Stimulated activated CD8-positive, alpha-beta memory T cell treated with anti-CD3 and anti-CD28 coated beads, Interleukin-15, amount 100 ng/mL, for 4 hours (primary cell): ENCODE measurements around the gene NCAN.
"Not testable (repeated sequence)": the region's sequence is repeated elsewhere in the genome, so short reads cannot be mapped to it uniquely, and the experiment has no call there.

ENCODE experiments used
- DNase-seq, 2 donors: peaks; one replicate each; pipeline ENCODE4 v3.0.0-alpha.2; 2020; ENCODE audit warnings: low read depth in 2 of 2

The NCAN gene

DNA sequence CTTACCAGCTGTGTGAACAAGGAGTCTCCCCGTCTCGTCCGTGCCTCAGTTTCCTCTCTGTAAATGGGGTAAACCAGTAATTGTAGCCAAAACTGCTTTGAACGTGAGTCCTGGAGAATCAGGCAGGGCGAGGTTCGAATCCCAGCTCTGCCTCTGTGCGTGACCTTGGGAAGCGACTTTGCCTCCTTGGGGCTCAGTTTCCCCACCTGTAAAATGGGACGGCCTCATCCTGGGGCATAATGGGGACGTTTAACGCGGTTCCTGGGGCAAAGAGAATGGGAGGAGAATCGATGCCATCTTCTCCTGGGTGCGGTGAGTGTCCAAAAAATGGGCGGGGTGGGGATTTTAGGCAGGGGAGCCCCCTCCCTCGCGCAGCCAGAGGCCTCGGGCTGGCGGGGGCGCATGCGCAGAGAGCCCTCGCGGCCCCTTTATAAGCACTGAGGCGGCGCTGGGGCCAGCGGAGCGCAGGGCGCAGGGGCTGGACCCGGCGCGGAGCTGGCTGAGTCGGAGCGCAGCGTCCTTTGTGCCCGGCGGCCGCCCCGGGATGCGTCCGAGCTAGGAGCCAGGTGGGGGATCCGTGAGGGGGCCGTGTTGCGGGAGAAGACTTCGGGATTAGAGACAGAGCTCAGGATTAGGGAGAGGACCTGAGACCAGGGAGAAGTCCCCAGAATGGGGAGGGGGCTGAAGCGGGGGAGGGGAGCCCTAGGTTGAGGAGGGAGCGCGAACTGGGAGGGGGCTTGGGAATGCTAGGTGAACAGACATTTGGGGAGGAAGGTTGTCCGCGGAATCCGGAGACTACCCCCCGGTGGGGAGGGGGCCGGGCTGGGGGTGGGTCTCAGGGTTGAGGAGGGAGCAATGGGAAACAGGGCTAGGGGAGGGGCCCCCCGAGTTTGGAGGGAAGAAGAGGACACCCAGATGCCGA lies at the start of gene NCAN:
Gene NCAN, plus strand, starts transcription at position 460 of the 922 bp plus-strand sequence. CDS start 4,996 bp downstream, outside the sequence.
- DNase-seq = no peak

DNA sequence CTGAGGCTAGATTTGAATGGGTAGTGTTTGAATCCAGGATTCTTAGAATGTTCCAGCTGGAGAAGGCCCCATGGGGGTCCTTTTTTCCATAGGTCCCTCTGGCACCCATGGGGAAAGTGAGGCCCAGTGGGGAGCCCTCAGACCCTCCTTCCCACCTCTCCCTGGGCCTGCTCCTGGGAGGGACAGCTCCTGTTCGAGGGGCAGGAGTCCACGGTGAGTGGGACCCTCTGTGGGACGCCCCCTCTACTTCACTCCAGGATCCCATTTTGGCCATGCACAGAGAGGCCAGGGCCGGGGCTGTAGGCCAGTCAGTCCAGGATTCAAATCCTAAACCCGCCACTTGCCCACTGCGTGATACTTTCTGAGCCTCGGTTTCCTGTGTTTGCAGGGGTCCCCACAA lies 49.3 kb upstream of the NCAN start:
- no peak for DNase-seq

DNA sequence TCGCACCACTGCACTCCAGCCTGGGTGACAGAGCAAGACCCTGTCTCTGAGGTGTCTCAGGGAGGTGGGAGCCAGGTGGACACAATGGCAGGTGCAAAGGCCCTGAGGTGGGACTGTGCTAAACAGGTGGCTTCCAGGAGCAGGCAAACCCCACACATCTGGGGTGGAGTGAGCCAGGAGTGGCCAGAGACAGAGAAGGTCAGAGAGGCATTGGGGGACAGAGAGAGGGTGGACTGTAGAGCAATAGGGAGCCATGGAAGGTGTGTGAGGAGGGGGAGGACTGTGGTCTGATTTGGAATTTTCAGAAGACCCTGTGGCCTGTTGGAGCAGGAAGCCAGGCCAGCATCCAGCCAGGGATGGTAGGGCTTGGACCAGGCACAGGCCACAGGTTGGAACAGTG lies 46.4 kb upstream of the NCAN start:
- no peak for DNase-seq

DNA sequence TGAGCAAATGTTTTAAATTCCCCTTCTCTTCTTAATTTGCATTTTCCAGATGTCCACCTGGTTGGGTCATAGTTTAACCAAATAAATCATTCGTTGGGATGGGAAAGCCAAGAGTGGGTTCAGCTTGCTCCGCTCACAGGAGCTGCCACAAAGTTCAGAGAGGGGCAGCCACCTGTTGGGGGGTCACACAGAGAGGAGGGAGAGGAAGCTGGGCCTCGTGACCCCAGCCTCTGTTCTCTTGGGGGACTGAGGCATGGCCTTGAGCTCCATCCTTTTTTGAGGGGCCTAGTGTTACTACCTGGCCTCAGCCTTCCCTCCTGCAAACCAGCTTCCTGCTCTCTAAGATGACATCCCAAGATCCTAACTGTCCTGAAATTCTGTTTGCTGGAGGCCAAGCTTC lies 44.1 kb upstream of the NCAN start:
- no peak for DNase-seq

DNA sequence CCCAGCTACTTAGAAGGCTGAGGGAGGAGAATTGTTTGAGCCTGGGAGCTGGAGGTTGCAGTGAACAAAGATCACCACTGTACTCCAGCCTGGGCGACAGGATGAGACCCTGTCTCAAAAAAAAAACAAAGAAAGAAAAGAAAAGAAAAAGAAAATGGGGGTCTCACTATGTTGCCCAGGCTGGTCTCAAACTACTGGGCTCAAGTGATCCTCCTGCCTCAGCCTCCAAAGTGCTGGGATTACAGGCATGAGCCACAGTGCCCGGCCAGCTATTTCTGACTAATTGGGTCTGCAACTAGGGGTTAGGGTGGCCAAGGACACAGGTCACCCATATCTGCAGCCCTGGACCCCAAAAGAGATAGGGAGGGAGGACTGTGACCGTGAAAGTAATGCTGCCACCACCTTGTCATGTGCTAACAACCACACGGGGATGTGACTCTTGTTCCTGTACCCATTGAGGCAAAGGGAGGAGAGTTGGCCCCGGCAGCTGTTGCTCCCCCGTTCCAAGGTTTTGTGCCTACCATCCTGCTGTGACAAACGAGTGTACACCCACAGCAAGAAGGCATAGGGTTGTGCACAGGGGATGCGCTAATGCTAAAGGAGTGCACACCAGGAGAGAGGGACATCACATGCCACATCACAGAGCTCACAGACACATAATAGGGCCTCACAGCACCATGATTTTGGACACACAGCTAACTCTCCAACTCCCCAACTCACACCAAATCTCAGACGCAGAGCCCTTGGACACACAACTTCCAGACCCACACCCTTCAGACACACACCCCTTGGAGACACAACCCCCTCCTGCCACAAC lies 42.3 kb upstream of the NCAN start:
- no peak for DNase-seq

DNA sequence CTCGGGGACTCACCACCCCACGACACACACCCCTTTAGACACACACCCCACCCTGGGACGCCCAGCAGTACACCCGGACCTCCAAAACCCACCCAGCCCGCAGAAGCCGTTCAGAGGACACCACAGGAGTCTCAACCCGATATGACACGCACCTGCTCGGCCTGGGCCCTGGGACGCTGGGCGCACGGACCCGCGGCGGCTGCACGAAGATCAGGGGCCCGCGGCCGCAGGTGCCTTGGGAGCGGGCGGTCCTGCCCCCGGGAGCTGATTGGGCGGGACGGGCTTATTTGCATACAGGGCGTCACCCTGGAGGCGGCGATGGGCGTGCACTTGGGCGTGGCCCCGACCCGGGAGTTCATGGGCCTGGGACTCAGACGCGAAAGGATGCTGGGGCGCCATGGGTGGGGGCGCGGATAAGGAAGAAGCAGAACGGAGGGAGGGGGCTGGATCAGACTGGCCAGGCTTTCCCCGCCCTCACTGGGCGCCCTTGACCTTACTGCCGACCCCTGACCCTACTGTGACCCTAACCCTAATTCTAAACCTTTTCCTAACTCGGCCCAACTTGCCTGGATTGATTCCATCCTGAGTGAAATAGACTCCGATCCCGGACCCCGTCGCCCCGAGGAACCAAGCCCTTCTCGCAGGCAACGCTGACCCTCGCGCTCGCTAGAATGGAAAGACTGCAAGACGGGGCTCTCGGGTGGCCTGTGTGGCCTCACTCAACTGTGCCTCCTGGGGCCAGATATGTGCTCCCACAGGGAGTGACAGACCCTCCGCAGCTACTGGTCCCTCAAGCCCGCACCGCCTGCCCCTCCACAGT lies 41.5 kb upstream of the NCAN start, which contains the start of gene MEF2B:
Gene MEF2B, minus strand, starts transcription at position 211 of the 820 bp plus-strand sequence. CDS start 19,528 bp downstream, outside the sequence.
- peak; percentile 39 to 43 for DNase-seq

DNA sequence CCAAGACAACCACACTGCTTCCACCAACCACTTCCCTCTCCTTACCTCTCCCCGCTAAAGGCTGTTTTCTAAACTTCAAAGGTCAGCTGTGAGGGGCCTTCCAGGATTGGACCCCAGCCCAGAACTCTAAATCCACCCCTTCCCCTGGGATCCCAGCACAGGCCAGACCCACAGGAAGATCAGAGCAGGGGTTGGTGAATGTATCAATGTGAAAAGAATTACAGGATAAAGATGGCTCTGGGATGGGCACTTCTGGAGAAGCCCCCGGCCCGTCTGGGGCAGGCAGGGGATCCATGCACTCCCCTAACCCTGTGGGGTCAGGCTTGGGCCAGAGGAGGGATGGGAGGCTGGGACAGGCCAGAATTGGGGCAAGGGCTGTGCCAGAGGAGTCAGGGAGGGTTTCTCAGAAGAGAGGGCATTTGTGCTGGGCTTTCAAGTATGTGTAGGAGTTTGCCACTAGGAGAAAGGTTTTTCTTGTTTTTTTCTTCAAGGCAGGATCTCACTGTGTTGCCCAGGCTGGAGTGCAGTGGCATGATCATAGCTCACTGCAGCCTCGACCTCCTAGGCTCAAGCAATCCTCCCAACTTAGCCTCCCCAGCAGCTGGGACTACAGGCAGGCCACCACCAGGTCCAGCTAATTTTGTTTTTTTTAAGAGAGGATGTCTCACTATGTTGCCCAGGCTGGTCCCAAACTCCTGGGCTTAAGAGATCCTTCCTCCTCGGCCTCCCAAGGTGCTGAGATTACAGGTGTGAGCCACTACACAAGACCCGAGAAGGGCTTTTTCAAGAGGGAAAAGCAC lies 40.7 kb upstream of the NCAN start:
- DNase-seq = no peak

DNA sequence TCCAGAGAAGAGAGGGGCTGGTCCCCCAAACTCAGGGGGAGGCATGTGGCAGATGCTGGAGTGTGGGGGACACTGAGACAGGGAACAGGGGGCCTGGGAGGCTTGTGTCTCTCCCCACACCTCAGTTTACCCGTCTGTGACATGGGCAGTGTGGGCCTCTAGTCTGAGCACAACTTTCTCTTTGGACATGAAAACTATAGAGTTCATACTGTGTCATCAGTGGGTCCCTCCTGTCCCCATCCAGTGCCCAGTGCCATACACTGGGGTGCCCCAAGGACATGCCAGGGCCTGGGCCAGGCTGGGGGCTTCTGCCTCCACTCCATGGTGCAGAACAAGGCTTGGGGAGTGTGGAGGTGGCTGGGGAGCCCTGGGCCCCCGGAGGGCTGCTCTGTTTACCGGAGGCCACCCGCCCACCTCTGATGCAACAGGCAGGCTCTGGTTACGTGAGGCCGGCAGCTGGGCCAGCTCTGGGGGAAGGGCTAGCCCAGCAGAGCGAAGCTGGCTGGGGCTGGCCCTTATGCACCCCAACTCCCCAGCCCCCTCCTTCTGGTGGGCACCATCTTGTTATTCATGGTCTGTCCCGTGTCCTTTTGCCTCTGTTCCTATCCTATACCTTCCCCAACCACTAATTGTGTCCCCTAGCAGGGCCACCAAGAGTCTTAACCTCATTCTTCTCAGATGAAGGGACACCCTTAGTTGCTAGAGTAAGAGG lies 39.8 kb upstream of the NCAN start:
- no peak for DNase-seq

DNA sequence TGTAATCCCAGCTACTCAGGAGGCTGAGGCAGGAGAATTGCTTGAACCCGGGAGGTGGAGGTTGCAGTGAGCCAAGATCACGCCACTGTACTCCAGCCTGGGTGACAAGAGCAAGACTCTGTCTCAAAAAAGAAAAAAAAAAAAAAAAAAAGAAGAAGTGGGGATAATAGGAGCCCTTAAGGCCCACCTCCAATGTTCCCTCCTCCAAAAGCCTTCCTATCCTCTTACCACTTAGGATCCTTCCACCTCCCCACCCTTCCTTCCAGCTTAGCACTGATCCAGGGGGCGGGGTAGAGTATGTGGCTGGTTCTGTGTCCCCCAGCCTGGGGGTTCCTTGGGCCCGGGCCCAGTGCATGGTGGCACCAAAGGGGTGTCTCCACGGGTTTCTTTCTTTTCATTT lies 38.5 kb upstream of the NCAN start:
- not testable (repeated sequence) for DNase-seq

DNA sequence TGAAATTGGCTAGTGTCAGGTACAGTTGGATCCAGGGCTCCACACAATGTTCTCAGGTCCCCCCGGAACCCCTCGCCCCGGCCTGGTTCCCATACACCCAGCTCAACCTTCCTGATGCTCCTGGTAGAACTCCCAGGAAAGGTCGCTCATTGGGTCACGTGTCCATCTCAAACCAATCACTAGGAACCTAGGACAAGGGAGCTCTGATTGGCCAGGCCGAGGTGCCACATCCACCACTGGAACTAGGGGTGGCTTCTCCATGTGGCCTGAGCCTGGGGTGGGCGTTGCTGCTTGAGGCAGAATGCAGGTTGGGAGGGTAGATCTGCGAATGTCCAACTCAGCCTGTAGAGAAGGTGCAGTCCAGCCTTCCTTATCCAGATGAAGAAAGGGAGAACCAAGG lies 34.8 kb upstream of the NCAN start:
- DNase-seq = no peak

DNA sequence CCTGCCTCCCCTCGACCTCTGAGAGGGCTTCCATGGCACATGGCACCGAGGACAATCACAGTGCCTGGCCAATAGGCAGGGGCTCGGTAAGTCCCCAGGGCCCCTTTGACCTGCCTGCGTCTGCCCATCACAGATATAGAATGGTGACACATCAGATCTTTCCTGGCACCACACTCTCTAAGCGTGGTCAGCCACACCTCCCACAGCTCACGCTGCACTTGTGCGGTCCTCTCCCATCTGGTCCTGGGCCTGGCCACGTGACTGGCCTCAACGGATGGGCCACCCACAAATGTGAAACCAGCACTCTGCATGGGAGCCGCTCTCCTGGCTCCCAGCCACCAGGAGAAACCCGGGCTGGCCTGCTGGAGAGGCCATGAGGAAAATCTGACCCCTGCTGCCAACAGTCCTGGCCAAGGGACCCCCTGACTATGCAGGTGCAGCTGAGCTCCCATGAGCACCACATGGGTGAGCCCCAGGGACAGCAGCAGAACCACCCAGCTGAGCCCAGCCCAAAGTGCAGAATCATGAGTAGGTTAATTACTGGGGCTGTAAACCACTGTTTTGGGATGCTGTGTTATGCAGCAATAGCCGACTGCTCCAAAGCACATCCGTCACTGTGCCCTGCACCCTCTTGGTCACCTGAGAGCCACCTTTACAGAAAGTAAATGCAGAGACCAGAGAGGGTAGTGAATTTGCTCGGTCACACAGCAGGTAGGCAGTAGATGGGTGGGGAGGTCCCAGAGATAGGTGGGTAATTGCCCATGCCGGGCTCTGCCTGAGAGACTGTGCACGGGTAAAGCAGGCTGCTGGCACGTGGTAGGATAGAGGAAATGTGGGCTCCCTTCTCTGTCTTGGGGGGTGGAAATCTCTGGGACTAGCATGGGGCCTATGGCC lies 32.0 kb upstream of the NCAN start:
- DNase-seq = no peak

DNA sequence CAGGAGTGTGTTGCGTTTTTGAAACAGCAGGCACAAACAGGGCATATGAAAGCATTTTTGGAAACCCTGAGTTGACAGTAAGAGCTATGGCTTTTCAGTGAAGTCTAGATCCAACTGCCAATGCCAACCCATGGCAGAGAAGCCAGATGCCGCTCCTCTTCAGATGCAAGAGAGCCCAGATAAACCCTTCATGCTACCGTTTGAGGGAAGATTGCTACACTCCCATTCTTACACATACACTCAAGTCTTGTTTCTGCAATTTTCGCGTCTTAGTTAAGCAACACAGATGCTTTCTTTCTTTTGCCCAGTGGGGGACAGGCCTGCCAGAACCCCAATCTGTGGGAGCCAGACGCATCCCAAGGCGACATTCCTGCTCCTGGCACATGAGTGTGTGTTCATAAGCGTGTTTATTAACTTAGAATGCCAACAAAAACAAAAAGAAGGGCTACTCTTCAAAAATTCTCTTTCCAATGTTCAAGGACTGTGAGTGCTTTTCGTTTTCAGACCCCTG lies 30.2 kb upstream of the NCAN start:
- no peak for DNase-seq

DNA sequence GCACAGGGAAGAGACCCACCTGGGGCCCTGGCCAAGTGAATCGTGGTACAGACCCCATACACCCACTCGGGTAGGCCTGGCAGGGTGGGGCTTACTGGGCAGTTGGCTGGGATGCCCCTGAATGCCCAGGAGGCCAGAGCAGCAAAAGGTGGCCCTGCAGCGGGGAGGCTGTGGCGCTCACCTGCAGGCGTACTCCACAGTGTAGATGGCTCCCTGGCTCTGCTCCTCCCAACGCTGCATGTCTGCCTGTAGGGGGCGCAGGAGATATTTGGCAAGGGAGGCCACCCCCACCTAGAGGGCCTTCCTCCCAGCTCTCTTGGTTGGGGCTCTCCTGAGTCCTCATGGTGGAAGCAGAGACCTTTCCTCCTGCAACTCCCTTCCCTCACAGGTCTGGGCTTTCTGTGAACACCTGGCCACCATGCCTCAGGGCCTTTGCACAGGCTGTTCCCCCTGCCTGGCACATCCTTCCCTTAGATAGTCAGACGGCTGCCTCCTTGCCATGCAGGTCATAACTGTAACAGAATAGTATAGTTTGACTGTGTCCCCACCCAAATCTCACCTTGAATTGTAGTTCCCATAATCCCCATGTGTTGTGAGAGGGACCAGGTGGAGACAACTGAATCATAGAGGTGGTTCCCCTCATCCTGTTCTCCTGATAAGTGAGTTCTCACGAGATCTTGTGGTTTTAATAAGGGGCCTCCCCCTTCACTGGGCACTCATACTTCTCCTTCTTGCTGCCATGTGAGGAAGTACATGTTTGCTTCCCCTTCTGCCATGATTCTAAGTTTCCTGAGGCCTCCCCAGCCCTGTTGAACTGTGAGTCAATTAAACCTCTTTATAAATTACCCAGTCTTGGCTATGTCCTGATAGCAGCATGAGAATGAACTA lies 25.7 kb upstream of the NCAN start:
- DNase-seq = peak in 1 of 2 donors; percentile 27

DNA sequence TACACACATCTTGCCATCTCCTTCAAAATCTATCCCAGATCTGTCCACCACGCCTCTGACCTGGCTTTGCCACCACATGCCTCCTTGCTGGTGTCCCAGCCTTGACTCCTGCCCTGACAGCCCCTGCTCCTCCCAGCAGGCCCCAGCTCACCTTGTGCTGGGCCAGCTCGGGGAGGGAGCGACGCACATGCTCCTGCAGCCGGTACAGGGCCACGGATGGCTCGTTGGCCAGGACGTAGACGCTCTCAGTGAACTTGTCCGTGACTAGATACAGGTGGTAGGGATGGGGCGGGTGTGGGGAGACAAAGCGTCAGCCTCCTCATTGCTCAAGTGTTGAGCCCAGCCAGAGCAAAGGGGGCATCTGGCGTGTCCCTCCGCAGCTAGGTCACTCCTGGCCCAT lies 25.0 kb upstream of the NCAN start:
- DNase-seq = no peak

DNA sequence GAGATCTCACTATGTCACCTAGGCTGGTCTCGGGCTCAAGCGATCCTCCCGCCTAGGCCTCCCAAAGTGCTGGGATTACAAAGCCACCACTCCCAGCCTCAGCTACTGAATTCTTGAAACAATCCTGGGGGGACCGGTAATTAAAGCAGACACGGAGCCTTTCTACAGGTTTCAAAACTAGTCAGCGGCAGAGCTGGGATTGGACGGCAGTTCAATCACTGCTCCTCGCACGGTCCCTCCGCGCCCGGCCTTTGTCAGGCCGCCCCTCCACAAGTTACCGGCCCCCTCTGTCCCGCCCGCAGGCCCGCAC lies 20.0 kb upstream of the NCAN start:
- DNase-seq = no peak

DNA sequence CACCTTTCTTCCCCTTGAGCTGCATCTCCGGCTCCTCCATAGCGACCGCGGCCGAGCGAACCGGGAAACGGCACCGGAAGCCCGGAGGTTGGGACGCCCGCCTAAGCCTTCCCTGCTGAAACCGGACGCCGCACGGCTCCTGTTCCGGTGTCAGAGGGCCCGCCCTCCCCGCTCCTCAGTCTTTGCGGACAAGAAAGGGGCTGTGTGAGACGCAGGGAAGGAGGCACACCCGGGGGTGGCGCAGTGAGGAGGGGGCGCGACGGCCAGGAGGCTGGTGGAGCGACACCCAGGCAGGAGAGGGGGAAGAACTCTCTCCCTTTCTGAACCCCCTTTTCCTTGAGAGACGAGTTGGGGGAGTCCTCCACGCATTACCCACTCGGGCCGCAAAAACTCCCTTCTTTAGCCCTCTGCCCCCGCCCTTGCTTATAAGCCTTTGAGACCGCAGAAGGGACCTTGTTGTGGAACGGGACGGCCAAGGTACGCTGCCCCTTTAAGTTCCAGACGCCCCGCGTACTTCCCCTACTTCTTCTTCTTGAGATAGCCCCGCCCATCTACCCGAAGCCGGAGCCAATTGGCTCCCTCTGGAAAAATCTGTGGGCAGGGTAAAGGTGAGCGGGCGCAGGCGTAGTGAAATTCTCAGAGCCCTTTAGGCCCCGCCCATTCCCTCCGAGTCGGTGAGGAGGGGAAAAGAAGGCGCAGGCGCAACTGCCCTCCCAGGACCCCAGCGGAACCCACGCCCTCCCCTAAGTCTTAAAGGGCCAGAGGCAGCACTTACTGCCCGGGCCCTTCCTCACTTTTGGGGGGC lies 19.5 kb upstream of the NCAN start, which contains the start of the genes BORCS8 and RFXANK:
Gene BORCS8, minus strand, starts transcription at position 75 of the 805 bp plus-strand sequence. Its CDS starts 35 bp downstream, at position 40.
Gene RFXANK, plus strand, starts transcription at position 181 of the 805 bp plus-strand sequence. CDS start 1,689 bp downstream, outside the sequence.
- DNase-seq = peak; percentile 97 to 99

DNA sequence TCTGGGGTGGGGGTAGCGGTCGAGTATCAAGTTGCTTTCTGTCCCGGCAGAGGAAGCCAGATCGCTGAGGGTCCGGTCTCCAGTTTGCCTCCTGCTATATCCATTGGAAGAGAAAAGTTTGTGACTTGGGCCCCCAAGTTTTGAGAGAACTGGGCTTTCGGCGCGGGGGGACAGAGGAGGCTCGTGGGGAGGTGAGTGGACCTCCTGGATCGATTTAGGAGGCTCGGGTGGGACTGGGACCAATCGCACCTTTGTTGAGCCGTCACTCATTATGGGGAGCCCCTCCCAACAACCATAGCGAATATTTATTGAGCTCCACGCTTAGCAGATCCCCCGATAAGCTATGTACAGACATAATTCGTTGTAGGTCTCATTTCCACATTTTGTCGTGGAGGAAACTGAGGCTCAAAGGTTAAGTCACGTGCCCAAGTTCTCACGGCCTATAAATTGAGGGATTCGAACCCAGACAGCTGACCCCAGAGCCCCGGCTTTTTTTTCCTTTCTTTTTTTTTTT lies 18.8 kb upstream of the NCAN start:
- no peak for DNase-seq
